ENCODE measurements around the gene VPS37B. TPM values are rescaled to one million over a fixed set of nuclear protein-coding genes. Genes with fewer than 3 reads are reported as not detected.
A peak's percentile ranks its signal among the peaks of the same experiment; 100 is the strongest.
"Not testable (repeated sequence)": the region's sequence is repeated elsewhere in the genome, so short reads cannot be mapped to it uniquely, and the experiment has no call there.

VPS37B gene, protein sequence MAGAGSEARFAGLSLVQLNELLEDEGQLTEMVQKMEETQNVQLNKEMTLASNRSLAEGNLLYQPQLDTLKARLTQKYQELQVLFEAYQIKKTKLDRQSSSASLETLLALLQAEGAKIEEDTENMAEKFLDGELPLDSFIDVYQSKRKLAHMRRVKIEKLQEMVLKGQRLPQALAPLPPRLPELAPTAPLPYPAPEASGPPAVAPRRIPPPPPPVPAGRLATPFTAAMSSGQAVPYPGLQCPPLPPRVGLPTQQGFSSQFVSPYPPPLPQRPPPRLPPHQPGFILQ
- total RNA-seq = 10 to 100 TPM; 22.8 to 23.7 TPM
- polyA plus RNA-seq = 10 to 100 TPM; 18.8 to 21.6 TPM

DNA sequence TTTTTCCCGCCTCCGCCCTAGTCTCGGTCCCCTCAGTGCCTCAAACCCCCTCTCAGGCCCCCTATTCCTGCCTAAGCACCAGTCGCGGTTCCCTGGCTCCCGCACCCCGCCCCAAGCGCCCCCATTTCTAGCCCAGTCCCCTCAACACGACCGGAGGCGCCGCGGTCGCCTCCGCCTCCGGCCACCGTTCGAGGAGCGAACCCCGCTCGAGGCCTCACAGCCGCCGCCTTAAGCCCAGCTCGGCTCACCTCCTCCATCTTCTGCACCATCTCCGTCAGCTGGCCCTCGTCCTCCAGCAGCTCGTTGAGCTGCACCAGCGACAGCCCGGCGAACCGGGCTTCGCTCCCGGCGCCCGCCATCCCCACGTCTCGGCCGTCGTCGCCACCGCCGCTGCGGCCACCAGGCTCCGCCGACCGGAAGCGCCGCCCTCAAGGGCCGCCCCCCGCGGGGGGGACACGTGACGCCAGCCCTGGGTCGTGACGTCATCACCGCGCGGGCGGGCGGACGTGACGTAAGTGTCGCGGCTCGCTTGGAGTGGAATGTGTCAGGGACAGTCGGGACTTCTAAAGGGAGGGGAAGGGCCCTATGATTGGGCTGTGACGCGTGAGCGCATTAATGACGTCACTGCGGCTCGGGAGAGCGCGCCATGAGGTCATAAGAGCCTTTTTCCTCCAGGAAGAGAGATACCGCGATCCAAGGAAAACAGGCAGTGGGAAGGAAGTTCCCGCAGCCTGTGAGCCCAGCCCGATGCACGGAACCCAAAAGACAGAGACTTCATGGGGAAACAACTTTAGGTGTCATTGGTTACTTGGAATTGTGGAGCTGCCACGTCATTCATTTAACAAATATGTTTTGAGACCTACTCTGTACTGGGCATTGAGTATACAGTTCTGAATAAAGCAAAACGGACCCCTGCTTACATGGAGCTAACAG, at the start of gene VPS37B:
Gene VPS37B, minus strand, starts transcription at position 421 of the 933 bp plus-strand sequence. Its CDS starts 62 bp downstream, at position 359.
- POLR2A ChIA-PET (ENCODE audit: partially characterized antibody) = interaction anchor here (0.6 to 9.5 kb wide), 11 partner anchors 9 to 474 kb away, joined by 3 to 104 read pairs (median 10); partner anchors contain the start of genes ABCB9, ARL6IP4, HIP1R and OGFOD2
- intact Hi-C loops (cut with micrococcal nuclease) = loop anchor here (1.0 to 10.0 kb wide), 5 partner anchors 9 to 469 kb away; partner anchors contain the start of genes OGFOD2 and SBNO1
- Histone ChIP-seq H3K4me3 (ENCODE audit: low read length in 2 of 2) (peak within 1 kb of the TSS; percentile 54 to 79), H3K4me1 (ENCODE audit: insufficient read depth, low read length) (peaks cover 89% of the 10 kb centered on the region), H3K9me3 (ENCODE audit: control insufficient read depth in 1 of 2, low read length in 2 of 2) (no peaks in the 10 kb centered on the region), H3K27me3 (ENCODE audit: insufficient read depth, low read length) (no peaks in the 10 kb centered on the region), H3K27ac (ENCODE audit: low read depth, low read length) (peak within 1 kb of the TSS; percentile 86), H3K36me3 (ENCODE audit: insufficient read depth, low read length) (no peaks in the 10 kb centered on the region)
- CTCF ChIA-PET (ENCODE audit: partially characterized antibody) = interaction anchor here (1.2 to 5.9 kb wide), 6 partner anchors 15 to 102 kb away, joined by 3 to 34 read pairs (median 10); no protein-coding TSS in a partner anchor
- Mint-ChIP-seq H3K27ac (peak within 1 kb of the TSS; percentile 93 to 100 (median 100)), H3K27me3 (no peaks in the 10 kb centered on the region), H3K9me3 (peaks cover 0 to 12% (median 0%) of the 10 kb centered on the region in 8 donors), H3K36me3 (peaks cover 5 to 17% of the 10 kb centered on the region in 2 donors), H3K4me1 (peaks cover 60 to 92% (median 78%) of the 10 kb centered on the region in 4 donors), H3K4me3 (peak within 1 kb of the TSS; percentile 88 to 97 (median 92))
- DNase-seq = peak; percentile 91 to 96 (median 93)

DNA sequence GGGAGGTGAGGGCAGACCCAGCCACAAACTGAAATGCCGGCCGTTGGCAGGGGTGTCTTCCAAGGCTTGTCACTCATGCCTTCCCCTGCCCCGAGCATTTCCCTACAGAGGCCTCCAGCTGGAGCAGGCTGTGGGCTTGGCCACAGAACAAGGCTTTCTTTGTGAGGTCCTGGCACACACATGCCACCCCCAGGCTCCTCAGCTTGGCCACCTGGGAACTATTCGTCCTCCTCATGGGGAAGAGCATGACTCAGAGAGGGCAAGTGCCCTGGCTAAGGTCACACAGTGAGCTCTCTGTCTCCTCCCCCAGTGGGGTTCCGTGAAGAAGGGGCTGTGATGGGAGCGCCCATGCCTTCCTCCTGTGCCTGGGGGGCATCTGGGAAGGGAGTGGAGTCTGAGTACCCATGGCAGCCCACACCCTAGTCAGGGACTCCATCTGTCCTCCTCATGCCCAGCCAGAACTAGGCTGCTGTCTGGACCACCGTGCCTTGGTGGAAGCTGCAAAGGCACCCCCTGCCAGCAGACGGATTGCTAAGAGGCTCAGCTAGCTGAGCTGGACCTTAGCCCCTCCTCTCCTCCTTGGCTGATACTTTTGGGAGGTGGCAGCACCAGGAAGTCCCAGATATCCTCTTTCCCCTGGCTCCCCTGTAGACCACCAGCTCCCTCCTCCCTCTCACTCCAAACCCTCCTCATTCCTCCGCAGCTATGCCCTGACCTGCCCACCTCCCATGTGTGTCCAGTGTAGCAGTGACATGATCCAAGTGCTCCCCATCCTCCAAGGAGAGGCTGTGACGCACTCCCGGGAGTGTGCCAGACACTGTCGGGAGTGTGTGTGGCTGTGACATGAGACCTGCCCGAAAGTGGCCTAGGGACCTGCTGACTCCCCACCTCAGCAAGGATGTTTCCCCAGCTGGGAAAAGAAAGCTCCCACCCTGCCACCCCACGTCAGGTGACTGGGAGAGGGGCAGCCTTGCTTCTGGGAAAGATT, 49.0 kb upstream of the VPS37B start:
- intact Hi-C loops (cut with micrococcal nuclease) = no loop called here
- H3K4me1 Mint-ChIP-seq = peaks cover 9 to 24% (median 11%) of the 10 kb centered on the region in 4 donors
- H3K9me3 ChIP-seq (ENCODE audit: control insufficient read depth in 1 of 2, low read length in 2 of 2) = no peaks in the 10 kb centered on the region
- no peak for DNase-seq
- POLR2A ChIA-PET (ENCODE audit: partially characterized antibody) = no interaction called here
- no peaks in the 10 kb centered on the region for H3K36me3 Mint-ChIP-seq
- no peak overlapping the region for H3K27ac ChIP-seq (ENCODE audit: low read depth, low read length)
- no peak overlapping the region for H3K4me3 ChIP-seq (ENCODE audit: low read length in 2 of 2)
- peak overlapping the region in 1 of 7 donors; percentile 81 for H3K27ac Mint-ChIP-seq
- H3K9me3 Mint-ChIP-seq = no peaks in the 10 kb centered on the region
- CTCF ChIA-PET (ENCODE audit: partially characterized antibody) = interaction anchor here (0.7 to 17.2 kb wide), 6 partner anchors 10 to 151 kb away, joined by 3 to 268 read pairs (median 4); no protein-coding TSS in a partner anchor
- H3K4me3 Mint-ChIP-seq = no peak overlapping the region
- no peaks in the 10 kb centered on the region for H3K36me3 ChIP-seq (ENCODE audit: insufficient read depth, low read length)
- no peaks in the 10 kb centered on the region for H3K27me3 ChIP-seq (ENCODE audit: insufficient read depth, low read length)
- peaks cover 11% of the 10 kb centered on the region for H3K4me1 ChIP-seq (ENCODE audit: insufficient read depth, low read length)
- H3K27me3 Mint-ChIP-seq = no peaks in the 10 kb centered on the region

DNA sequence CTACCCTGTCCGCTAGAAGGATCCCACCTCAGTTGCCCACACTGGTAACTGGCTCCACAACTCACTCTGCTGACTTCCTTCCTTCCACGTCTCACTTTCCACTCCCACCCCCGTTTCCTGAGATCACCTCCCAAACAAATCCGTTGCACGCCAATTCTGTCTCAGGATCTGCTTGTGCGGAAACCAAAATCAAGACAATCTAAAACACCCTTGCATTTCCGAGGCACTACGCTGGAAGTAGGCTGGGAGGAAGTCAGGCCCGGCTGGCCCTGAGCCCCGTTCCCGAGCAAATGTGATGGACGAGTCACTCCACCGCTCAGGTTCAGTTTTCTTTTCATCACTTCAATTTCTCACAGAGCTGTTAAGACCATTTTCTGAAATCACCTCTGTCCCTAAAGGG, 47.3 kb upstream of the VPS37B start:
- peaks cover 11% of the 10 kb centered on the region for H3K4me1 ChIP-seq (ENCODE audit: insufficient read depth, low read length)
- POLR2A ChIA-PET (ENCODE audit: partially characterized antibody) = no interaction called here
- intact Hi-C loops (cut with micrococcal nuclease) = no loop called here
- no peaks in the 10 kb centered on the region for H3K36me3 ChIP-seq (ENCODE audit: insufficient read depth, low read length)
- H3K36me3 Mint-ChIP-seq = no peaks in the 10 kb centered on the region
- no peak overlapping the region for H3K4me3 ChIP-seq (ENCODE audit: low read length in 2 of 2)
- peaks cover 8 to 24% (median 11%) of the 10 kb centered on the region in 4 donors for H3K4me1 Mint-ChIP-seq
- DNase-seq = no peak
- CTCF ChIA-PET (ENCODE audit: partially characterized antibody) = interaction anchor here (17.2 kb wide), 1 partner anchor 83 kb away, joined by 268 read pairs; no protein-coding TSS in a partner anchor
- H3K9me3 ChIP-seq (ENCODE audit: control insufficient read depth in 1 of 2, low read length in 2 of 2) = no peaks in the 10 kb centered on the region
- H3K27ac Mint-ChIP-seq = peak overlapping the region in 3 of 7 donors; percentile 20 to 78 (median 51)
- no peaks in the 10 kb centered on the region for H3K9me3 Mint-ChIP-seq
- H3K4me3 Mint-ChIP-seq = no peak overlapping the region
- H3K27me3 Mint-ChIP-seq = no peaks in the 10 kb centered on the region
- H3K27me3 ChIP-seq (ENCODE audit: insufficient read depth, low read length) = no peaks in the 10 kb centered on the region
- H3K27ac ChIP-seq (ENCODE audit: low read depth, low read length) = no peak overlapping the region

DNA sequence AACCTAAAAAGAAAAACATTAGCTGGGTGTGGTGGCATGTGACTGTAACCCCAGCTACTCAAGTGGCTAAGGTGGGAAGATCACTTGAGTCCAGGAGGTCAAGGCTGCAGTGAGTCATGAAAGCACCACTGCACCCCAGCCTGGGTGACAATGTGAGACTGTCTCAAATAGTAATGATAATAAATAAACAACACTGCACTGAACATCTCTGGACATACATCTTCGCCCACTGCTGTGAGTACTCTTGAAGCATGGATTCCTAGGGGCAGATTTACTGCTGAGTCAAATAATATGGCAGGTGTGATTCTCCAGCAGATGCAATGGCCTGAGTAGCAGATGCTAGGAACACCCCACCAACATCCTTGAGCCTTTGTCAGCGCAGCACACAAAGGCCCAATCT, 46.7 kb upstream of the VPS37B start:
- Histone ChIP-seq H3K4me1 (ENCODE audit: insufficient read depth, low read length) (peaks cover 9% of the 10 kb centered on the region), H3K4me3 (ENCODE audit: low read length in 2 of 2) (no peak overlapping the region), H3K36me3 (ENCODE audit: insufficient read depth, low read length) (no peaks in the 10 kb centered on the region), H3K27ac (ENCODE audit: low read depth, low read length) (no peak overlapping the region), H3K9me3 (ENCODE audit: control insufficient read depth in 1 of 2, low read length in 2 of 2) (no peaks in the 10 kb centered on the region), H3K27me3 (ENCODE audit: insufficient read depth, low read length) (no peaks in the 10 kb centered on the region)
- Mint-ChIP-seq H3K4me1 (peaks cover 7 to 24% (median 11%) of the 10 kb centered on the region in 4 donors), H3K27ac (peak overlapping the region in 1 of 7 donors; percentile 20), H3K36me3 (no peaks in the 10 kb centered on the region), H3K9me3 (no peaks in the 10 kb centered on the region), H3K27me3 (no peaks in the 10 kb centered on the region), H3K4me3 (no peak overlapping the region)
- ChIA-PET POLR2A (ENCODE audit: partially characterized antibody) (no interaction called here), CTCF (ENCODE audit: partially characterized antibody) (interaction anchor here (17.2 kb wide), 1 partner anchor 82 kb away, joined by 268 read pairs; no protein-coding TSS in a partner anchor)
- no peak for DNase-seq
- intact Hi-C loops (cut with micrococcal nuclease) = no loop called here

DNA sequence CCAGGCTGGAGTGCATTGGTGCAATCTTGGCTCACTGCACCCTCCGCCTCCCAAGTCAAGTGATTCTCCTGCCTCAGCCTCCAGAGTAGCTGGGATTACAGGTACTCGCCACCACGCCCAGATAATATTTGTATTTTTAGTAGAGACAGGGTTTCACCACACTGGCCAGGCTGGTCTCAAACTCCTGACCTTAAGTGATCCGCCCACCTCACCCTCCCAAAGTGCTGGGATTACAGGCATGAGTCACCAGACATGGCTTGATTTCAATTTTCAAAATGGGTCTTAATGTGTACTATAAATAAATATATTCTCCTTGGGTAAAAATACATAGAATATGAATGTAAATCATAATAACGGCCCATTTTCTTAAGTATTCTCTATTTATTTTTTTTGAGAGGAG, 45.4 kb upstream of the VPS37B start:
- H3K27me3 Mint-ChIP-seq; H3K27me3 ChIP-seq (ENCODE audit: insufficient read depth, low read length); intact Hi-C loops (cut with micrococcal nuclease); H3K4me3 ChIP-seq (ENCODE audit: low read length in 2 of 2); H3K36me3 Mint-ChIP-seq; H3K27ac ChIP-seq (ENCODE audit: low read depth, low read length); H3K9me3 ChIP-seq (ENCODE audit: control insufficient read depth in 1 of 2, low read length in 2 of 2); H3K36me3 ChIP-seq (ENCODE audit: insufficient read depth, low read length); DNase-seq; H3K4me1 ChIP-seq (ENCODE audit: insufficient read depth, low read length); POLR2A ChIA-PET (ENCODE audit: partially characterized antibody); H3K9me3 Mint-ChIP-seq; H3K27ac Mint-ChIP-seq; H3K4me3 Mint-ChIP-seq: not testable (repeated sequence)
- H3K4me1 Mint-ChIP-seq = peaks cover 3 to 13% (median 4%) of the 10 kb centered on the region in 4 donors
- CTCF ChIA-PET (ENCODE audit: partially characterized antibody) = interaction anchor here (1.4 to 17.2 kb wide), 2 partner anchors 81 to 147 kb away, joined by 3 to 268 read pairs; no protein-coding TSS in a partner anchor

DNA sequence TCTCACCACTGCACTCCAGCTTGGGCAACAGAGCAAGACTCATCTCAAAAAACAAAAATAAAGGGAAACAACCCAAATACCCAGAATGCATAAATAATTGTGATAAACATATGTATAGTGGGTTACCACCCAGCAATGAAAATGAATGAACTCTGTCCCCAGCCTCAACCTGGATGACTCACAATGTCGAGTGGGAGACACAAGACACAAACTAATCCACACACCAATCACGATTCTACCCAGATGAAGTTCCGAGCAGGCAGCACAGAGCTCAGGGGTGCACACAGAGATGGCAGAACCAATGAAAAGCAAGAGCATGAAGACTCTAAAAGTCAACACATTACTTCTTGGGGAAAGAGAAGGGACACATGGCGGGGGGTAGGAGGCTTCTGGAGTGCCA, 43.2 kb upstream of the VPS37B start:
- ChIA-PET CTCF (ENCODE audit: partially characterized antibody) (no interaction called here), POLR2A (ENCODE audit: partially characterized antibody) (no interaction called here)
- Histone ChIP-seq H3K9me3 (ENCODE audit: control insufficient read depth in 1 of 2, low read length in 2 of 2) (no peaks in the 10 kb centered on the region), H3K27ac (ENCODE audit: low read depth, low read length) (no peak overlapping the region), H3K4me1 (ENCODE audit: insufficient read depth, low read length) (no peaks in the 10 kb centered on the region), H3K4me3 (ENCODE audit: low read length in 2 of 2) (no peak overlapping the region), H3K36me3 (ENCODE audit: insufficient read depth, low read length) (no peaks in the 10 kb centered on the region), H3K27me3 (ENCODE audit: insufficient read depth, low read length) (no peaks in the 10 kb centered on the region)
- Mint-ChIP-seq H3K27ac (peak overlapping the region in 2 of 7 donors; percentile 80 to 84), H3K4me3 (no peak overlapping the region), H3K4me1 (peaks cover 0 to 10% (median 3%) of the 10 kb centered on the region in 4 donors), H3K36me3 (no peaks in the 10 kb centered on the region), H3K9me3 (no peaks in the 10 kb centered on the region), H3K27me3 (no peaks in the 10 kb centered on the region)
- intact Hi-C loops (cut with micrococcal nuclease) = no loop called here
- DNase-seq = no peak

Measured in CD4-positive, alpha-beta memory T cell (primary cell).